ENCODE results near the gene NOC2L. TPM values are rescaled to one million over a fixed set of nuclear protein-coding genes. Genes with fewer than 3 reads are reported as not detected.

The NOC2L gene
- total RNA-seq, 2 experiments from 2014 or later = 50.2 to 52.0 TPM

DNA sequence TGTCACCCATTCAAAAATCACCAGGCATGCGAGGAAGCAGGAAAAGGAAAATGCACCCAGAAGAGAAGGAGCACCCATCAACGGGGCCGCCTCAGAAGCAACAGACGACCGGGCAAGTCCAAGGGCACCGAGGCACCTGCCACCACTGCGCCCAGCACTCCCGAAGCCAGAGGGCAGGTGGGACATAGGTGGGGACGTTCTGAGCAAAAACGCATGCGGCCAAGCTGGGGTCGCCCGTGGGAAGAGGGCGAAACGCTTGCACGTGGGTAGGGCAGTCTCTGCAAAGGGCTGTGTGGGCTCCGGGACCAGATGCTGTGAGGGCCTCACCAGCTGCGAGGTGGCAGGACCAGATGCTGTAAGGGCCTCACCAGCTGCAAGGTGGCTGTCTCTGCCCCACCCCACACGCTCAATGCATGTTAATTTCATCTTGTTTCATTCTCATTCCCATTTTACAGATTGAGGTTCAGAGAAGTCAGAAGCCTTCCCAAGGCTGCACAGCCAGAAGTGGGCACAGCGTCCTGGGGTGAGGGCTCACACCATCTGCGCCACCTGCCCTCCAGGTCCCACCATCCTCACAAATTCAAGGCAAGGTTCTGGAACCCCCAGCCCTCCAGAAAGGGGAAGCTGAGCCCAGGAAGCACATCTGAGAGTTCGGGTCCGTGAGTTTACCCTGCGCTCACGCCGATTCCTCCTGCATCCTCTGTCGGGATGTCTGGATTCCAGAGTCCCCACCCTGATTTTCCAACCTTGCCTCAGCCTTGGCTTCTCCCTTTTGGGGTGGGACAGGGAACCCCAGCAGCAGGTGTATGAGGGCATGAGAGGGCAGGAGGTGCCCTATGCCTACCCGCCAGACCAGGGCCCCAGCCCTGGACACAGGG is 43.5 kb downstream of the NOC2L start:
- POLR2A ChIA-PET = no interaction called here
- H3K9me3 ChIP-seq (ENCODE audit: control insufficient read depth in 1 of 2, insufficient read depth in 1 of 2, low read length in 2 of 2) = peaks cover 0 to 10% of the 10 kb centered on the region in 2 experiments
- H3K4me1 ChIP-seq (ENCODE audit: insufficient read depth, low read length) = peaks cover 4% of the 10 kb centered on the region
- H3K27ac ChIP-seq (ENCODE audit: low read depth in 1 of 2, low read length in 2 of 2) = no peak overlapping the region
- no peak overlapping the region for H3K4me3 ChIP-seq (ENCODE audit: low read length)
- Mint-ChIP-seq H3K27me3 (peaks cover 46% of the 10 kb centered on the region), H3K9me3 (no peaks in the 10 kb centered on the region), H3K4me3 (no peak overlapping the region), H3K36me3 (ENCODE audit: low read depth) (no peaks in the 10 kb centered on the region), H3K27ac (no peak overlapping the region), H3K4me1 (ENCODE audit: low read depth) (peaks cover 10% of the 10 kb centered on the region)
- peaks cover 17 to 34% of the 10 kb centered on the region in 2 experiments for H3K27me3 ChIP-seq (ENCODE audit: control insufficient read depth in 1 of 2, insufficient read depth in 2 of 2, low read length in 2 of 2)
- ATAC-seq (ENCODE audit: poor library complexity) (no peak), DNase-seq (peak in 2 of 14 experiments; percentile 1 to 17)
- intact Hi-C loops (cut with DNase I, micrococcal nuclease) = no loop called here
- H3K36me3 ChIP-seq (ENCODE audit: insufficient read depth, low read length) = no peaks in the 10 kb centered on the region
- TF ChIP-seq, protein P1, sequence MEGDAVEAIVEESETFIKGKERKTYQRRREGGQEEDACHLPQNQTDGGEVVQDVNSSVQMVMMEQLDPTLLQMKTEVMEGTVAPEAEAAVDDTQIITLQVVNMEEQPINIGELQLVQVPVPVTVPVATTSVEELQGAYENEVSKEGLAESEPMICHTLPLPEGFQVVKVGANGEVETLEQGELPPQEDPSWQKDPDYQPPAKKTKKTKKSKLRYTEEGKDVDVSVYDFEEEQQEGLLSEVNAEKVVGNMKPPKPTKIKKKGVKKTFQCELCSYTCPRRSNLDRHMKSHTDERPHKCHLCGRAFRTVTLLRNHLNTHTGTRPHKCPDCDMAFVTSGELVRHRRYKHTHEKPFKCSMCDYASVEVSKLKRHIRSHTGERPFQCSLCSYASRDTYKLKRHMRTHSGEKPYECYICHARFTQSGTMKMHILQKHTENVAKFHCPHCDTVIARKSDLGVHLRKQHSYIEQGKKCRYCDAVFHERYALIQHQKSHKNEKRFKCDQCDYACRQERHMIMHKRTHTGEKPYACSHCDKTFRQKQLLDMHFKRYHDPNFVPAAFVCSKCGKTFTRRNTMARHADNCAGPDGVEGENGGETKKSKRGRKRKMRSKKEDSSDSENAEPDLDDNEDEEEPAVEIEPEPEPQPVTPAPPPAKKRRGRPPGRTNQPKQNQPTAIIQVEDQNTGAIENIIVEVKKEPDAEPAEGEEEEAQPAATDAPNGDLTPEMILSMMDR (IDR thresholded peaks at IDR 0.05) = no peak
- CTCF ChIA-PET = no interaction called here

DNA sequence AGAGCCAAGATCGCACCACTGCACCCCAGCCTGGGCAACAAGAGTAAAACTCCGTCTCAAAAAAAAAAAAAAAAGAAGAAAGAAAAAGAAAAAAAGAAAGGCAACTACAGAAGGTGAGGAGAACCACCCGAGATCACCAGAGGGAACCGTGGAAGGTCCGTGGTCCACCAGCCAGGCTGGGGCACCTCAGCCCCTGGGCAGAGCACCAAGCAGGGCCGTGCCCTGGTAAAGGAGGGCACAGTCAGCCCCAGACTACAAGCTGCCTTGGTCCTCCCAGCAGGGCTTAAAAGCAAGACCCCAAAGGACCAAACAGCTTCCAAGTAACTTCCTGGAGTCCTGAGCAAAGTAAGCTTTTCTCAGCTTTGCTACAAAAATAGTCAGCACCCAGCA is 44.2 kb downstream of the NOC2L start:
- peaks cover 12 to 32% of the 10 kb centered on the region in 2 experiments for H3K27me3 ChIP-seq (ENCODE audit: control insufficient read depth in 1 of 2, insufficient read depth in 2 of 2, low read length in 2 of 2)
- ChIA-PET CTCF (interaction anchor here (0.7 kb wide), 1 partner anchor 82 kb away, joined by 3 read pairs; no protein-coding TSS in a partner anchor), POLR2A (no interaction called here)
- no peak overlapping the region for H3K4me3 ChIP-seq (ENCODE audit: low read length)
- Mint-ChIP-seq H3K27me3 (peaks cover 41% of the 10 kb centered on the region), H3K4me1 (ENCODE audit: low read depth) (peaks cover 8% of the 10 kb centered on the region), H3K27ac (no peak overlapping the region), H3K9me3 (no peaks in the 10 kb centered on the region), H3K4me3 (no peak overlapping the region), H3K36me3 (ENCODE audit: low read depth) (no peaks in the 10 kb centered on the region)
- H3K27ac ChIP-seq (ENCODE audit: low read depth in 1 of 2, low read length in 2 of 2) = no peak overlapping the region
- no peak for ATAC-seq (ENCODE audit: poor library complexity)
- intact Hi-C loops (cut with DNase I, micrococcal nuclease) = no loop called here
- TF ChIP-seq, protein P1 (IDR thresholded peaks at IDR 0.05) = no peak
- peaks cover 0 to 10% of the 10 kb centered on the region in 2 experiments for H3K9me3 ChIP-seq (ENCODE audit: control insufficient read depth in 1 of 2, insufficient read depth in 1 of 2, low read length in 2 of 2)
- no peaks in the 10 kb centered on the region for H3K4me1 ChIP-seq (ENCODE audit: insufficient read depth, low read length)
- DNase-seq = no peak
- H3K36me3 ChIP-seq (ENCODE audit: insufficient read depth, low read length) = no peaks in the 10 kb centered on the region

DNA sequence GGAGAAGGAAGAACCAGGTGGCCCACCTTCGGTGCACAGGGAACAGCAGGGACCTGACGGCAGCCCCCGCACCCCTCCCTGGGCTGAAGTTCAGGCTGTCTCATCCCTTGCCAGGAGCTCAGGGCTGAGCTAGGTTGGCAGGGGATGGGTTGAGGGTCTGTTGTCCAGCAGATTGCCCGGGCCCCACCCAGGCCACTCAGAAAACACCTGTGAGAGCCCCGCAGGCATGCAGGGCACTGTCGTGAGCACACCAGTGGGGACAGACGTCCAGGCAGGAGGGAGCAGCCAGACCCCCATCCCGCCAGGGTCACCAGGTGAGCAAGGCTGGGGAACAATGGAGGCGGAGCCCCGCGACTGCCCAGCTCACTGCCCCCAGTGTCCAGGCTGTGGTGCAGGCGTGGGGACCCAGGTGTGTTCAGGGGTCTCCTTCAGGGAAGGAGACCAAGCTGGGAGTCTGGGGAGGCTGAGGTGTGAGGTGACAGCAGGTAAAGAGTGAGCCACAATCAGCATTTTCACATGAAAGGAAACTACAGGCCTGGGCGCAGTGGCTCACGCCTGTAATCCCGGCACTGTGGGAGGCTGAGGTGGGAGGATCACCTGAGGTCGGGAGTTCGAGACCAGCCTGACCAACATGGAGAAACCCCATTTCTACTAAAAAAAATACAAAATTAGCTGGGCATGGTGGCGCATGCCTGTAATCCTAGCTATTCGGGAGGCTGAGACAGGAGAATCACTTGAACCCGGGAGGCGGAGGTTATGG is 44.7 kb downstream of the NOC2L start:
- ATAC-seq (ENCODE audit: poor library complexity) (no peak), DNase-seq (peak in 1 of 14 experiments; percentile 27)
- intact Hi-C loops (cut with DNase I, micrococcal nuclease) = no loop called here
- Histone ChIP-seq H3K4me1 (ENCODE audit: insufficient read depth, low read length) (no peaks in the 10 kb centered on the region), H3K36me3 (ENCODE audit: insufficient read depth, low read length) (no peaks in the 10 kb centered on the region), H3K27ac (ENCODE audit: low read depth in 1 of 2, low read length in 2 of 2) (no peak overlapping the region), H3K27me3 (ENCODE audit: control insufficient read depth in 1 of 2, insufficient read depth in 2 of 2, low read length in 2 of 2) (peaks cover 10 to 26% of the 10 kb centered on the region in 2 experiments), H3K4me3 (ENCODE audit: low read length) (no peak overlapping the region), H3K9me3 (ENCODE audit: control insufficient read depth in 1 of 2, insufficient read depth in 1 of 2, low read length in 2 of 2) (peaks cover 0 to 5% of the 10 kb centered on the region in 2 experiments)
- Mint-ChIP-seq H3K9me3 (no peaks in the 10 kb centered on the region), H3K27ac (no peak overlapping the region), H3K4me3 (no peak overlapping the region), H3K27me3 (peaks cover 40% of the 10 kb centered on the region), H3K4me1 (ENCODE audit: low read depth) (peaks cover 8% of the 10 kb centered on the region), H3K36me3 (ENCODE audit: low read depth) (no peaks in the 10 kb centered on the region)
- TF ChIP-seq, protein P1 (IDR thresholded peaks at IDR 0.05) = no peak
- ChIA-PET CTCF (interaction anchor here (0.7 kb wide), 1 partner anchor 83 kb away, joined by 3 read pairs; no protein-coding TSS in a partner anchor), POLR2A (no interaction called here)
